Stimulated activated CD8-positive, alpha-beta memory T cell treated with anti-CD3 and anti-CD28 coated beads, Interleukin-4, amount 100 ng/mL, for 1 hour (primary cell): ENCODE data around the gene SERPINB4.

ENCODE experiments used
- DNase-seq, 2 donors: peaks; one replicate each; pipeline ENCODE4 v3.0.0-alpha.2; 2020; ENCODE audit warnings: low read depth in 2 of 2, low spot score in 1 of 2

SERPINB4 gene

GRCh38 chr18:63627819-63628218 lies 16.2 kb downstream of the SERPINB4 start:
- no peak for DNase-seq

GRCh38 chr18:63626431-63626830 lies 17.6 kb downstream of the SERPINB4 start:
- DNase-seq: no peak

- no peak for DNase-seq
These were observed 19.2 kb downstream of the SERPINB4 start for GRCh38 chr18:63624863-63625262.

GRCh38 chr18:63619661-63620060 lies 24.4 kb downstream of the SERPINB4 start:
- DNase-seq: no peak

- DNase-seq: no peak
These were observed 26.2 kb downstream of the SERPINB4 start for GRCh38 chr18:63617915-63618234.

GRCh38 chr18:63617049-63617914 lies 26.8 kb downstream of the SERPINB4 start:
- no peak for DNase-seq

- no peak for DNase-seq
These were observed 30.6 kb downstream of the SERPINB4 start for GRCh38 chr18:63613420-63613819.

- DNase-seq: no peak
These were observed 37.5 kb downstream of the SERPINB4 start for GRCh38 chr18:63606526-63606925.

GRCh38 chr18:63604791-63605567 lies 39.1 kb downstream of the SERPINB4 start:
- no peak for DNase-seq

- no peak for DNase-seq
These were observed 40.3 kb downstream of the SERPINB4 start for GRCh38 chr18:63603772-63604171.

GRCh38 chr18:63603355-63603754 lies 40.7 kb downstream of the SERPINB4 start:
- no peak for DNase-seq

- no peak for DNase-seq
These were observed 47.1 kb downstream of the SERPINB4 start for GRCh38 chr18:63596964-63597363.

- DNase-seq: no peak
These were observed 51.6 kb downstream of the SERPINB4 start for GRCh38 chr18:63592471-63592870.

GRCh38 chr18:63591725-63592124 lies 52.3 kb downstream of the SERPINB4 start:
- DNase-seq: no peak

GRCh38 chr18:63590966-63591695 lies 52.9 kb downstream of the SERPINB4 start:
- no peak for DNase-seq

- no peak for DNase-seq
These were observed 53.7 kb downstream of the SERPINB4 start for GRCh38 chr18:63590373-63590772.

- no peak for DNase-seq
These were observed 55.1 kb downstream of the SERPINB4 start for GRCh38 chr18:63588909-63589308.
